ENCODE data around the gene FGFRL1. TPM values are rescaled to one million over a fixed set of nuclear protein-coding genes. Genes with fewer than 3 reads are reported as not detected.

The FGFRL1 gene
- total RNA-seq, 1 donor from 2014 or later, result 22.4 TPM

DNA sequence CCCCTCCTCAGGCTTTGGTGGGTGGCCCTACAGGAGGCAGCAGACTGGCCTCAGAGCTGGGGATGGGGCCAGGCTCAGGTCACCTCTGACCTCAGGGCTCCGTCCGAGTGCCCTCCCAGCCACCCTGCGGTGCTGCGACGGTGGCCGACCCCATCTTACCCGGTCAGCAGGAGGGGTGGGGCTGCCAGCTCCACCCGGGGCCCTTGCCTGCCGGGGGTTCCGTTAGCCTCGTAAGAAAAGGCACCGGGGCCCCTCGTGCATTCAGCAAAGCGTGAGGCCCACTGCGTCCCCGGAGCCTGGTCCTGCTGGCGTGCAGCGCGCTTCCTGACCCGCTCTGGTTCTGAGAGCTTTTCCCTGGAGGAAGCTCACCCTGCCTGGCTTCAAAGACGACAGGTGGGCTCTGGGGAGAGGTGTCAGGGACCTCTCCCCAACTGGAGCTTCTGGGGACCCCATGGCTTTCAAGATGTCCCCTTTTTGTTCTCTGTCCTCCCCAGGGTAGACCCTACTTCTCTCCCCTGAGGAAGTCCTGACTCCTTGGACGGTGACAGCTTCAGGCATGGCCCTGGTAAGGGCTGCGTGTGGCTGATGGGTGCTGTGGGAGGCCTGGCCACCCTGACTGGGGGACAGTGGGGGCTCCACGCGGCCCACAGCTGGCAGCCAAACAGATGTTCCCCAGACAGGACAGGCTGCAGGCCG is 15.9 kb downstream of the FGFRL1 start:
- peaks cover 10% of the 10 kb centered on the region for H3K36me3 ChIP-seq
- intact Hi-C loops (cut with micrococcal nuclease), result no loop called here
- H3K9me3 ChIP-seq (replicated peaks), result no peaks in the 10 kb centered on the region
- no peak for DNase-seq
- peaks cover 11% of the 10 kb centered on the region for H3K4me1 ChIP-seq
- no peak overlapping the region for H3K4me3 ChIP-seq
- TF ChIP-seq, protein P1, sequence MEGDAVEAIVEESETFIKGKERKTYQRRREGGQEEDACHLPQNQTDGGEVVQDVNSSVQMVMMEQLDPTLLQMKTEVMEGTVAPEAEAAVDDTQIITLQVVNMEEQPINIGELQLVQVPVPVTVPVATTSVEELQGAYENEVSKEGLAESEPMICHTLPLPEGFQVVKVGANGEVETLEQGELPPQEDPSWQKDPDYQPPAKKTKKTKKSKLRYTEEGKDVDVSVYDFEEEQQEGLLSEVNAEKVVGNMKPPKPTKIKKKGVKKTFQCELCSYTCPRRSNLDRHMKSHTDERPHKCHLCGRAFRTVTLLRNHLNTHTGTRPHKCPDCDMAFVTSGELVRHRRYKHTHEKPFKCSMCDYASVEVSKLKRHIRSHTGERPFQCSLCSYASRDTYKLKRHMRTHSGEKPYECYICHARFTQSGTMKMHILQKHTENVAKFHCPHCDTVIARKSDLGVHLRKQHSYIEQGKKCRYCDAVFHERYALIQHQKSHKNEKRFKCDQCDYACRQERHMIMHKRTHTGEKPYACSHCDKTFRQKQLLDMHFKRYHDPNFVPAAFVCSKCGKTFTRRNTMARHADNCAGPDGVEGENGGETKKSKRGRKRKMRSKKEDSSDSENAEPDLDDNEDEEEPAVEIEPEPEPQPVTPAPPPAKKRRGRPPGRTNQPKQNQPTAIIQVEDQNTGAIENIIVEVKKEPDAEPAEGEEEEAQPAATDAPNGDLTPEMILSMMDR (IDR thresholded peaks at IDR 0.05; ENCODE audit: borderline replicate concordance), result no peak
- H3K27ac ChIP-seq (replicated peaks), result no peak overlapping the region
- peaks cover 36% of the 10 kb centered on the region for H3K27me3 ChIP-seq (ENCODE audit: low read depth)

DNA sequence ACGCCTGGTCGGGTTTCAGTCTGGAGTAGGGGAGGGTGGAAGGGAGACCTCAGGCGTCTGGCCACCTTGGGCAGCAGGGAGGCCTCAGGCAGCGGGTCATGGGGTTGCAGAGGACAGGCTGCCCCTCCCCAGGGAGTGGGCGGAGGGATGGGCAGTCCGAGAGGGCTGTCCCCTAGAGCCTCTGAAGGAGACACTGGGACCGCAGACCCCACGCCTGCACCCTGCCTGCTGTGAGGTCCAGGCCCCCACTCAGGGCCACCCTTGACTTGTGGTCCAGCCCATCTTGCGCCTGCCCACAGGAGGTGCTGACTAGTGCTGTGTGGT is 16.5 kb downstream of the FGFRL1 start:
- no peak for DNase-seq
- intact Hi-C loops (cut with micrococcal nuclease), result no loop called here
- H3K4me3 ChIP-seq, result no peak overlapping the region
- H3K36me3 ChIP-seq, result peaks cover 10% of the 10 kb centered on the region
- no peak overlapping the region for H3K27ac ChIP-seq (replicated peaks)
- TF ChIP-seq, protein P1 (IDR thresholded peaks at IDR 0.05; ENCODE audit: borderline replicate concordance), result no peak
- peaks cover 11% of the 10 kb centered on the region for H3K4me1 ChIP-seq
- H3K9me3 ChIP-seq (replicated peaks), result no peaks in the 10 kb centered on the region
- peaks cover 41% of the 10 kb centered on the region for H3K27me3 ChIP-seq (ENCODE audit: low read depth)

DNA sequence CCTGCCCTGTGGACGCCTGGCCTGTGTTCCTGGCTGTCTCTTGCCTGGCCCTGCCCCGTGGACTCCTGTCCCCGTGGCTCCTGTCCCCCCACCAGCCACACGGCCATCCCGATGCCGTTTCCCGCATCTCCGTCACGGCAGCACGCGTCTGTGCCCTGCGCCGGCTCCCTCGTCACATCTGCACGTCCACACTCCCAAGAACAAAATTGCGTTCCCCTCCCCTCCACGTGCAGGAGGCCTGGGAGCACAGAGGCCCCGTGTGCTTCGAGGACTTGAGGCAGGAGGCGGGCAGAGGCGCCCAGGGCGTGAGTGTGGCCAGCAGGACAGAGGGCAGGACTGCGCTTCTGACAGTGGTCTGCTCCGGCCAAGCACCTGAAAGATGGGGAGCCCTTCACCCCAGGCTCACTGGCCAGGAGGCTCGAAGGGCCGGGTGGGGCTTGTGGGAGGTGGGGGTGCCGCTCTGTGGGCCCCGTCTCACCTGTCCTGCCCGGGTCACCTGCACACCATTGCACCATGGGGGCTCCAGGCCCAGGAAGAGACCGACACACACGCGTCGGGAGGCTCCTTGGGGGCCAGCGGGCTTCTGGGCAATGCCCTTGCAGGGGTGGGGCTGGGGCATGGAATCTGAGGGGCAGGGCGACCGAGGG is 17.3 kb downstream of the FGFRL1 start:
- intact Hi-C loops (cut with micrococcal nuclease), result no loop called here
- Histone ChIP-seq H3K36me3 (peaks cover 10% of the 10 kb centered on the region), H3K9me3 (replicated peaks) (no peaks in the 10 kb centered on the region), H3K4me3 (no peak overlapping the region), H3K27ac (replicated peaks) (no peak overlapping the region), H3K4me1 (peaks cover 11% of the 10 kb centered on the region), H3K27me3 (ENCODE audit: low read depth) (peaks cover 49% of the 10 kb centered on the region)
- TF ChIP-seq, protein P1 (IDR thresholded peaks at IDR 0.05; ENCODE audit: borderline replicate concordance), result no peak
- DNase-seq, result no peak

DNA sequence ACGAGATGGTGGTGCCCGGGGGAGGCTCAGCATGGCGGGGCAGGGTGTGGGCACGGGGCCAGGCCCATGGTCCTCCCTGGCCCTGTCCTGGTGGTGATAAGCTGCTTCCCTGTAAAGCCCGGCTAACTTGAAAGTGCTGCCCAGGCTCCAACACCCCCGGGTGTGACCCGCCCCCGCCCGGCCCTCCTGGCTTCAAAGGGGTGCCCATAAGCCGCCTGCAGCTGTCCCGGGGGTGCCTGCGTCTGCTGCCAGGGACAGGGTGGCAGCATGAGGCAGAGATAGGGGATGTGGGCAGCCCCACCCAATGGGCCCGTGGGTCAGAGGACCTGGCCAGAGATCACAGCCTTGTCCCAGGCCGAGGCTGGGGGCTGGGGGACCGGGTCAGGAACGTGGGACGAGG is 18.1 kb downstream of the FGFRL1 start:
- DNase-seq, result no peak
- TF ChIP-seq, protein P1 (IDR thresholded peaks at IDR 0.05; ENCODE audit: borderline replicate concordance), result no peak
- H3K4me1 ChIP-seq, result peaks cover 18% of the 10 kb centered on the region
- intact Hi-C loops (cut with micrococcal nuclease), result no loop called here
- peaks cover 57% of the 10 kb centered on the region for H3K27me3 ChIP-seq (ENCODE audit: low read depth)
- H3K9me3 ChIP-seq (replicated peaks), result no peaks in the 10 kb centered on the region
- no peak overlapping the region for H3K27ac ChIP-seq (replicated peaks)
- no peak overlapping the region for H3K4me3 ChIP-seq
- H3K36me3 ChIP-seq, result peaks cover 6% of the 10 kb centered on the region

DNA sequence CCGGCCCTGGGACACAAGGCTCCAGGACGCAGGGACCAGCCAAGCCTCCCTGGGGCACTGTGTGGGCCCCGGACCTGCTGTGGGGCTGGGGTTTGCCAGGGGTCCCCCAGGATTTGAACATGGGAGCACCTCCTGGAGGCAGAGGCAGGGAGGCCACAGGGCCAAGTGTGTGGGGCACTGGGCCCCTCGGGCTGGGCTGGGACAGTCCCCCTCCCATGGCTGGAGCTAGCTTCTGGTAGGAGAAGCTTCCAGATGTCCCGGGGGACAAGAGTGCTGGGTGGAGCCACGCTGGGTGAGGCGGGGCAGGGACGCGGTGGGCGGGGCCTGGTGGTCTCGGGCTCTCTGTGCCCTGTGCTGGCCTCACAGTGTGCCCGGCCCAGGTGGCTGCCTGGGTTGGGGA is 18.6 kb downstream of the FGFRL1 start:
- intact Hi-C loops (cut with micrococcal nuclease), result no loop called here
- peaks cover 57% of the 10 kb centered on the region for H3K27me3 ChIP-seq (ENCODE audit: low read depth)
- H3K4me1 ChIP-seq, result peaks cover 19% of the 10 kb centered on the region
- TF ChIP-seq, protein P1 (IDR thresholded peaks at IDR 0.05; ENCODE audit: borderline replicate concordance), result no peak
- peaks cover 5% of the 10 kb centered on the region for H3K36me3 ChIP-seq
- DNase-seq, result no peak
- H3K27ac ChIP-seq (replicated peaks), result no peak overlapping the region
- no peaks in the 10 kb centered on the region for H3K9me3 ChIP-seq (replicated peaks)
- no peak overlapping the region for H3K4me3 ChIP-seq
